ENCODE results near the gene CPSF4. TPM values are rescaled to one million over a fixed set of nuclear protein-coding genes. Genes with fewer than 3 reads are reported as not detected.

Gene CPSF4
- total and polyA plus RNA-seq, 12 donors: 12.6 to 21.7 (median 16.1) TPM

GRCh38 chr7:99422186-99422585, 16.6 kb upstream of the CPSF4 start:
- DNase-seq (no peak), ATAC-seq (no peak)
- intact Hi-C loops (cut with DNase I): no loop called here
- WGBS, 2 donors: 92 to 93% methylated on average over 11 of the region's 11 CpGs
- Histone ChIP-seq H3K27ac (no peak overlapping the region), H3K4me1 (no peaks in the 10 kb centered on the region), H3K9me3 (no peaks in the 10 kb centered on the region), H3K36me3 (peaks cover 3 to 88% (median 46%) of the 10 kb centered on the region in 9 donors), H3K27me3 (no peaks in the 10 kb centered on the region), H3K4me3 (no peak overlapping the region)
- TF ChIP-seq CTCF (IDR thresholded peaks at IDR 0.05): no peak

- no peak overlapping the region for H3K4me3 ChIP-seq
- WGBS, 2 donors: 84 to 88% methylated on average over 5 of the region's 5 CpGs
- no peak for TF ChIP-seq CTCF (IDR thresholded peaks at IDR 0.05)
- ATAC-seq (no peak), DNase-seq (no peak)
- no peak overlapping the region for H3K27ac ChIP-seq
- no peaks in the 10 kb centered on the region for H3K4me1 ChIP-seq
- intact Hi-C loops (cut with DNase I): no loop called here
- peaks cover 3 to 84% (median 42%) of the 10 kb centered on the region in 9 donors for H3K36me3 ChIP-seq
- H3K27me3 ChIP-seq: no peaks in the 10 kb centered on the region
- H3K9me3 ChIP-seq: no peaks in the 10 kb centered on the region
Measured at GRCh38 chr7:99422625-99423024, 16.1 kb upstream of the CPSF4 start.

DNA sequence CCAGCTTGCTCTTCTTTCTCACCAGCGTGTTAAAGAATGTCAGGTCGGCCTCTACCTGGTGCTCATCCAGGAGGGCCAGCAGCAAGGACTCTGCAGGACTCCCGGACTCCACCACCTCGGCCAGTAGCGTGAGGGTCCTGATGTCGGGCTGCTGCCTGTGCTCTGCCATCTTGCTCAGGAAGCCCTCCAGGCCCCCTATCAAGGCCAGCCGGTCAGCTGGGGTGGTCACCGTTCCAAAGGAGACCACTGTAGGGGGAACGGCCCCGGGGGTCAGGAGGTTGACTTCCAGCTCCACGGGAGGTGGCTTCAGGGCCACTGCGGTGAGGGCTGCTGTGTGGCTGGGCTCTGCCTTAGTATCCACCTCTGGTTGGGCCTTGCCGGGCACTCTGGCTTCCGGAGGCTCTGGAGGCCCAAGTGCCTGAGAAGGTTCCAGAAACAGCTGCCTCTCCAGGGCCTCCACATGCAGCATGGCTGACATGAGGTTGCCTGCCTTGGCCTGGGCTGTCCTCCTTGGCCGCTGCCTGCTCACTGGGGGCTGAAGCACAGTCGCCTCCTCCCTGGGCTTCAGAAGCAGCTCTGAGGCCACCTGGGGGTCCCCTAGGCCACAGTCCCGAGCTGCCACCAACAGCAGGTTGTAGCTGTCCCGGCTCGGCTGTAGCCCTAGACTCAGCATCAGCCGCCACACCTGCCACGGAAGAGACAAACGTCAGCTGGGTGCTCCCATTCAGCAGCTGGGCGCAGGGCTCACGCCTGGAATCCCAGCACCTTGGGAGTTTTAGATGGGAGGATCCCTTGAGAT, 13.6 kb upstream of the CPSF4 start:
- ATAC-seq (peak in 4 of 8 donors; percentile 11 to 31 (median 24)), DNase-seq (no peak)
- WGBS, 2 donors: 91 to 95% methylated on average over 24 of the region's 24 CpGs
- Histone ChIP-seq H3K4me3 (no peak overlapping the region), H3K27ac (no peak overlapping the region), H3K9me3 (no peaks in the 10 kb centered on the region), H3K4me1 (no peaks in the 10 kb centered on the region), H3K36me3 (peaks cover 0 to 83% (median 36%) of the 10 kb centered on the region in 9 donors), H3K27me3 (no peaks in the 10 kb centered on the region)
- intact Hi-C loops (cut with DNase I): no loop called here
- no peak for TF ChIP-seq CTCF (IDR thresholded peaks at IDR 0.05)

DNA sequence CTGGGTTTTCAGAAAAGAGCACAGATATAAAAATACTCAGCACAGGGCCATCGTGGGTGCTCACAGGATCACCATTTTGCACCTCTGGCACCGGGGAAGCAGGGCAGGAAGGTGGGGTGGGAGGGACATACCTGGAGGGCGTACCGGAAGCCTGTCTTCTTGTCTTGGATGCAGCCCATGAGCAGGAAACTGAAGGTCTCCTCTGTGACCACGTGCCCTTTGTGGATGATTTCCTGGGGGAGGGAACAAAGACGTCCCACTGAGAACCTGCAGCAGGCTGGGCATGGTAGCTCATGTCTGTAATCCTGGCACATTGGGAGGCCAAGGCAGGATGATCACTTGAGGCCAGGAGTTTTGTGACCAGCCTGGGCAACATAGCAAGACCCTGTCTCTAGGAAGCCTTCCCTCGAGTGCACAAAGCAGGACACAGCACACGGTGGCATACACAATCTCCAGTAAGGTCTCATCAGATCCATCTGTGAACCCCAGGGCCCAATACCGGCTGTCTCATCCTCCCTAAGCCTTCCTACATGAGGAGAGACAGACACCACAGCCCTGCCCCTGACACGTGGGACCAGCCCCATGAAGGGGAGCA, 9.7 kb upstream of the CPSF4 start:
- no peak for ATAC-seq
- no peak for TF ChIP-seq CTCF (IDR thresholded peaks at IDR 0.05)
- peaks cover 0 to 85% (median 47%) of the 10 kb centered on the region in 9 donors for H3K36me3 ChIP-seq

More for the DNA sequence above, 9.7 kb upstream of the CPSF4 start:
- intact Hi-C loops (cut with DNase I): no loop called here
- Histone ChIP-seq H3K9me3 (no peaks in the 10 kb centered on the region), H3K4me1 (no peaks in the 10 kb centered on the region), H3K27ac (no peak overlapping the region), H3K27me3 (no peaks in the 10 kb centered on the region), H3K4me3 (no peak overlapping the region)
- WGBS, 2 donors: 82 to 87% methylated on average over 10 of the region's 10 CpGs
- DNase-seq: no peak
